SH-SY5Y (cell line): Measurements from ENCODE around the gene SPHKAP.

Source experiments
- GATA2 ChIP-seq: IDR thresholded peaks from 2 replicates; pipeline ENCODE4 v1.6.1; 2011; ENCODE audit warnings: mild to moderate bottlenecking, low read depth, low read length
- GATA3 ChIP-seq: IDR thresholded peaks from 2 replicates; pipeline ENCODE4 v1.6.1; 2011; ENCODE audit warnings: low read depth, mild to moderate bottlenecking, low read length, moderate library complexity

- no peak for TF ChIP-seq GATA2
- no peak for TF ChIP-seq GATA3
Observed at GRCh38 chr2:228181098-228182019, at the start of gene SPHKAP.
